Measurements from ENCODE around the gene COL4A3. TPM values are rescaled to one million over a fixed set of nuclear protein-coding genes. Genes with fewer than 3 reads are reported as not detected.

Gene COL4A3
- polyA plus RNA-seq, 3 donors = 0.03 TPM; not detected in 2

DNA sequence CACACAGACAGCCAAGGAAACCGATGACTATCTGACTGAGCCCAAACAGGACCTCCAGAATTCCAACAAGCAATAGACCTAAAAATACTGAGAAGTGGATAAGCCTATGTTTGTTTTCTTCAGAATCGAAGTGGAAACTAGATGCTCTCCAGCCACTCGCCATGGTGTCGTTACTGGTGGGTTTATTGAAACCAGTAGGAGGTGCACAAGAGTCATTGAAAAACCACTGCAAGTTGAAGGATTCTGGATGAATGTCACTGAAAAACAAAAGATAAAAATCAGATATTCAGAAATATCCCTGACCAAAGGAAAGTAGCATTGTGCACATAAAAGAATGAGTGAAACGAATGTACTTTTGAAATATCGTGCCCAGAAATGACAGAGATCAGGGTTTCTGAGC lies 199.3 kb downstream of the COL4A3 start:
- peak; percentile 24 to 53 (median 51) for DNase-seq
- Mint-ChIP-seq H3K4me3 (no peak overlapping the region), H3K4me1 (peaks cover 22% of the 10 kb centered on the region), H3K27ac (no peak overlapping the region), H3K27me3 (ENCODE audit: low read depth in 3 of 3) (peaks cover 0 to 2% (median 0%) of the 10 kb centered on the region in 3 donors), H3K9me3 (no peaks in the 10 kb centered on the region), H3K36me3 (peaks cover 22 to 27% of the 10 kb centered on the region in 2 donors)
- peaks cover 26% of the 10 kb centered on the region in 2 donors for H3K4me1 ChIP-seq (ENCODE audit: control insufficient read depth in 1 of 2, insufficient read depth in 2 of 2, low read length in 2 of 2)
- H3K9ac ChIP-seq (ENCODE audit: insufficient read depth, low read length, poor library complexity, severe bottlenecking) = no peak overlapping the region
- TF ChIP-seq CTCF (IDR thresholded peaks at IDR 0.05) = peak; percentile 80
- H3K4me3 ChIP-seq (replicated peaks in 1 of 3; ENCODE audit: low read depth in 2 of 3, low read length in 3 of 3) = no peak overlapping the region
- no peaks in the 10 kb centered on the region for H3K9me3 ChIP-seq (replicated peaks in 1 of 2; ENCODE audit: control insufficient read depth in 1 of 2, insufficient read depth in 1 of 2, low read length in 2 of 2)
- H4K20me1 ChIP-seq (ENCODE audit: insufficient read depth, low read length) = no peaks in the 10 kb centered on the region
- WGBS (ENCODE audit: insufficient coverage) = 100% methylated on average over 1 of the region's 6 CpGs
- H3K79me2 ChIP-seq (ENCODE audit: insufficient read depth, low read length) = no peaks in the 10 kb centered on the region
- no peaks in the 10 kb centered on the region for H3K27me3 ChIP-seq (ENCODE audit: control insufficient read depth in 2 of 2, insufficient read depth in 2 of 2, low read length in 2 of 2)
- no peak overlapping the region for H2AFZ ChIP-seq (ENCODE audit: insufficient read depth, low read depth, low read length, poor library complexity, severe bottlenecking)
- H3K36me3 ChIP-seq (replicated peaks in 1 of 2; ENCODE audit: control insufficient read depth in 1 of 2, insufficient read depth in 2 of 2, low read length in 2 of 2) = peaks cover 8 to 30% of the 10 kb centered on the region in 2 donors
- intact Hi-C loops (cut with micrococcal nuclease) = loop anchor here in 1 of 2 donors (10.0 kb wide), 1 partner anchor 111 kb away; the partner anchor contains the start of gene AGFG1
- no peak overlapping the region for H3K27ac ChIP-seq (ENCODE audit: low read depth in 1 of 2, low read length in 2 of 2)
- H3K4me2 ChIP-seq (replicated peaks; ENCODE audit: extremely low read depth, low read length, poor library complexity, severe bottlenecking) = no peak overlapping the region

Other genes with a start within 250 kb of the COL4A3 start
- gene COL4A4, start 419 bp upstream of the COL4A3 start, polyA plus RNA-seq = under 1 TPM in 1 of 3 donors, not detected in 2; 0.03 TPM
- gene MFF, start 160.6 kb downstream of the COL4A3 start, polyA plus RNA-seq = 100 to 1,000 TPM in 1 of 3 donors, 10 to 100 TPM in 2; 39.4 to 100 (median 91.7) TPM
- not detected for gene TM4SF20, start 214.7 kb downstream of the COL4A3 start, polyA plus RNA-seq
- gene SCYGR1, start 223.3 kb downstream of the COL4A3 start, polyA plus RNA-seq = not detected